HG02763 (cell line): ENCODE results near the gene MAB21L3.

ENCODE experiments used
- ATAC-seq: cut with Tn5 transposase; IDR thresholded peaks from one replicate; pipeline ENCODE4 v1.9.1; 2021; ENCODE audit warnings: mild to moderate bottlenecking, moderate library complexity; ENCODE audit not compliant: unreplicated experiment

The MAB21L3 gene

GRCh38 chr1:116164150-116164549 lies 53.0 kb downstream of the MAB21L3 start:
- no peak for ATAC-seq

- ATAC-seq: no peak
These were observed 53.6 kb downstream of the MAB21L3 start for GRCh38 chr1:116164604-116165368.

GRCh38 chr1:116165572-116165971 lies 54.4 kb downstream of the MAB21L3 start:
- no peak for ATAC-seq

GRCh38 chr1:116166011-116166571 lies 54.9 kb downstream of the MAB21L3 start:
- ATAC-seq: no peak

- ATAC-seq: no peak
These were observed 55.5 kb downstream of the MAB21L3 start for GRCh38 chr1:116166655-116167054.

- ATAC-seq: no peak
These were observed 56.6 kb downstream of the MAB21L3 start for GRCh38 chr1:116167625-116168276.

GRCh38 chr1:116168277-116169032 lies 57.3 kb downstream of the MAB21L3 start:
- peak; percentile 88 for ATAC-seq

- ATAC-seq: no peak
These were observed 58.7 kb downstream of the MAB21L3 start for GRCh38 chr1:116169898-116170297.

- ATAC-seq: no peak
These were observed 59.8 kb downstream of the MAB21L3 start for GRCh38 chr1:116170721-116171589.

GRCh38 chr1:116172666-116173065 lies 61.5 kb downstream of the MAB21L3 start:
- no peak for ATAC-seq

GRCh38 chr1:116175611-116176010 lies 64.4 kb downstream of the MAB21L3 start:
- ATAC-seq: no peak

GRCh38 chr1:116176306-116176789 lies 65.1 kb downstream of the MAB21L3 start:
- ATAC-seq: no peak

GRCh38 chr1:116177861-116178260 lies 66.7 kb downstream of the MAB21L3 start:
- ATAC-seq: no peak

- no peak for ATAC-seq
These were observed 67.6 kb downstream of the MAB21L3 start for GRCh38 chr1:116178837-116179236.

GRCh38 chr1:116179419-116179818 lies 68.2 kb downstream of the MAB21L3 start:
- no peak for ATAC-seq

GRCh38 chr1:116179964-116180363 lies 68.8 kb downstream of the MAB21L3 start:
- no peak for ATAC-seq

GRCh38 chr1:116182019-116182714 lies 71.0 kb downstream of the MAB21L3 start:
- no peak for ATAC-seq
